GM18870 (cell line): ENCODE results near the gene FBXW8.

ENCODE experiments used
- ATAC-seq: cut with Tn5 transposase; IDR thresholded peaks from one replicate; pipeline ENCODE4 v1.9.1; 2021; ENCODE audit warnings: moderate library complexity; ENCODE audit not compliant: unreplicated experiment

FBXW8 gene

GRCh38 chr12:116984098-116984497, 73.3 kb downstream of the FBXW8 start:
- ATAC-seq, result no peak

- ATAC-seq, result no peak
Measured at GRCh38 chr12:116990329-116990728, 79.6 kb downstream of the FBXW8 start.

- no peak for ATAC-seq
Measured at GRCh38 chr12:116990971-116991966, 80.5 kb downstream of the FBXW8 start.

- ATAC-seq, result no peak
Measured at GRCh38 chr12:116996093-116996492, 85.3 kb downstream of the FBXW8 start.

GRCh38 chr12:116996621-116997020, 85.9 kb downstream of the FBXW8 start:
- ATAC-seq, result no peak

- no peak for ATAC-seq
Measured at GRCh38 chr12:116999066-116999465, 88.3 kb downstream of the FBXW8 start.

GRCh38 chr12:117000316-117000715, 89.6 kb downstream of the FBXW8 start:
- ATAC-seq, result no peak

GRCh38 chr12:117002051-117002817, 91.5 kb downstream of the FBXW8 start:
- no peak for ATAC-seq

GRCh38 chr12:117003883-117004404, 93.2 kb downstream of the FBXW8 start:
- no peak for ATAC-seq

GRCh38 chr12:117005417-117006046, 94.8 kb downstream of the FBXW8 start:
- ATAC-seq, result no peak

- ATAC-seq, result no peak
Measured at GRCh38 chr12:117006333-117006732, 95.6 kb downstream of the FBXW8 start.

GRCh38 chr12:117007577-117007976, 96.8 kb downstream of the FBXW8 start:
- no peak for ATAC-seq

- ATAC-seq, result no peak
Measured at GRCh38 chr12:117009759-117010158, 99.0 kb downstream of the FBXW8 start.

- no peak for ATAC-seq
Measured at GRCh38 chr12:117010693-117011451, 100.1 kb downstream of the FBXW8 start.

- ATAC-seq, result no peak
Measured at GRCh38 chr12:117011988-117012805, 101.4 kb downstream of the FBXW8 start.

- ATAC-seq, result no peak
Measured at GRCh38 chr12:117013726-117014125, 103.0 kb downstream of the FBXW8 start.

- ATAC-seq, result no peak
Measured at GRCh38 chr12:117014342-117014887, 103.7 kb downstream of the FBXW8 start.

GRCh38 chr12:117015811-117016210, 105.1 kb downstream of the FBXW8 start:
- ATAC-seq, result no peak

GRCh38 chr12:117017807-117018206, 107.1 kb downstream of the FBXW8 start:
- no peak for ATAC-seq
